ENCODE results near the gene RBM11.

- no peak for TF ChIP-seq JUND (IDR thresholded peaks at IDR 0.05)
- TF ChIP-seq GABPA (IDR thresholded peaks at IDR 0.05; ENCODE audit: low read depth), result no peak
- no peak for TF ChIP-seq CTCF (IDR thresholded peaks at IDR 0.05)
- no peak for TF ChIP-seq MAX (IDR thresholded peaks at IDR 0.05; ENCODE audit: low read depth)
- no peak for TF ChIP-seq MXI1 (IDR thresholded peaks at IDR 0.05; ENCODE audit: low read depth, low read length)
- TF ChIP-seq RAD21 (IDR thresholded peaks at IDR 0.05; ENCODE audit: low read length), result no peak
- TF ChIP-seq POLR2AphosphoS5 (IDR thresholded peaks at IDR 0.05; ENCODE audit: low read depth, low read length), result no peak
- no peak for TF ChIP-seq ZBTB33 (IDR thresholded peaks at IDR 0.05; ENCODE audit: borderline replicate concordance, low read depth)
- no peak for TF ChIP-seq REST (IDR thresholded peaks at IDR 0.05; ENCODE audit: low read depth, low read length)
- no peak for TF ChIP-seq TCF12 (IDR thresholded peaks at IDR 0.05)
- TF ChIP-seq SMC3 (IDR thresholded peaks at IDR 0.05; ENCODE audit: low read depth, low read length), result no peak
Observed at GRCh38 chr21:14236180-14236579, 20.2 kb downstream of the RBM11 start.
